Glutamatergic neuron (in vitro differentiated cells): ENCODE results near the gene CCDC54. TPM values are rescaled to one million over a fixed set of nuclear protein-coding genes. Genes with fewer than 3 reads are reported as not detected.
"Not testable (repeated sequence)": the region's sequence is repeated elsewhere in the genome, so short reads cannot be mapped to it uniquely, and the experiment has no call there.

Experiments
- DNase-seq: peaks from one replicate; pipeline ENCODE4 v3.0.0; 2022
- H3K27ac Mint-ChIP-seq: one replicate; pipeline ENCODE4 v1.8.0; 2020; ENCODE audit warnings: mild to moderate bottlenecking, mixed read lengths, inconsistent platforms; ENCODE audit not compliant: unreplicated experiment
- H3K27me3 Mint-ChIP-seq: one replicate; pipeline ENCODE4 v1.8.0; 2020; ENCODE audit warnings: mild to moderate bottlenecking, moderate library complexity, mixed read lengths, inconsistent platforms; ENCODE audit not compliant: unreplicated experiment
- H3K36me3 Mint-ChIP-seq: one replicate; pipeline ENCODE4 v1.8.0; 2020; ENCODE audit warnings: mild to moderate bottlenecking, mixed read lengths, inconsistent platforms; ENCODE audit not compliant: unreplicated experiment
- H3K4me1 Mint-ChIP-seq: one replicate; pipeline ENCODE4 v1.8.0; 2020; ENCODE audit warnings: mild to moderate bottlenecking, low read depth, mixed read lengths, inconsistent platforms; ENCODE audit not compliant: unreplicated experiment
- H3K4me3 Mint-ChIP-seq: one replicate; pipeline ENCODE4 v1.8.0; 2020; ENCODE audit warnings: mild to moderate bottlenecking, mixed read lengths, inconsistent platforms; ENCODE audit not compliant: unreplicated experiment
- H3K9me3 Mint-ChIP-seq: one replicate; pipeline ENCODE4 v1.8.0; 2020; ENCODE audit warnings: mild to moderate bottlenecking, moderate library complexity, mixed read lengths, inconsistent platforms; ENCODE audit not compliant: unreplicated experiment
- long read RNA-seq: library from polyadenylated mRNA; unstranded; transcript quantifications from one replicate; pipeline ENCODE4 v2.0.0, GENCODE V29; 2020; ENCODE audit not compliant: unreplicated experiment
- total RNA-seq: library from RNA; stranded (reverse); fragmentation: NEBNext Ultra II Directional; extraction: Animal tissue kit (Norgen Biotek cat#: 25700); gene quantifications from one replicate; pipeline ENCODE4 v1.2.1, GENCODE V29; 2021; ENCODE audit not compliant: unreplicated experiment
- TF ChIP-seq, protein P1 (sequence below): fragments of 200-600 bp; sonication (generic); IDR thresholded peaks from one replicate; pipeline ENCODE4 v1.5.0; 2021; ENCODE audit not compliant: partially characterized antibody, unreplicated experiment

CCDC54 gene
- not detected for total RNA-seq
- long read RNA-seq, result 0 reads

DNA sequence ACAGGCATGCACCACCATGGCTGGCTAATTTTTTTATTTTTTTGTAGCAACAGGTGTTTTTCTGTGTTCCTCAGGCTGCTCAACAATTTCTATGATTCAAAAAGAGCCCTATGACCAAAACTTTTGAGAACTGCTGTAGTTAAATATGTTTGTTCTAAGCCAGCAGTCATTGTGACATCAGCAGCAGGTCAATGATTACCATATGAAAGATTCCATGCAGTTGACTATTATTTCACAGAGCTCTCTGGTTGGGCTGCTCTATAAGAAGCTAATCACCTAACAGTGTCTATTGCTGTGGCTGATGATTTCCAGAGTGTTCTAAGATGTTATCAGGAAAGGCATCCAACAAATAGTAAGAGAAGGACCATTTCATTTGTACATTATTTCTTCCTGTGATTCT is at the start of gene CCDC54:
Gene CCDC54 (plus strand): TSS at position 289 of the 400 bp plus-strand sequence. CDS start 149 bp downstream, outside the sequence.
- DNase-seq, result no peak
- no peak within 1 kb of the TSS for H3K27ac Mint-ChIP-seq
- peaks cover 5% of the 10 kb centered on the region for H3K4me1 Mint-ChIP-seq
- no peak within 1 kb of the TSS for H3K4me3 Mint-ChIP-seq
- TF ChIP-seq, protein P1, sequence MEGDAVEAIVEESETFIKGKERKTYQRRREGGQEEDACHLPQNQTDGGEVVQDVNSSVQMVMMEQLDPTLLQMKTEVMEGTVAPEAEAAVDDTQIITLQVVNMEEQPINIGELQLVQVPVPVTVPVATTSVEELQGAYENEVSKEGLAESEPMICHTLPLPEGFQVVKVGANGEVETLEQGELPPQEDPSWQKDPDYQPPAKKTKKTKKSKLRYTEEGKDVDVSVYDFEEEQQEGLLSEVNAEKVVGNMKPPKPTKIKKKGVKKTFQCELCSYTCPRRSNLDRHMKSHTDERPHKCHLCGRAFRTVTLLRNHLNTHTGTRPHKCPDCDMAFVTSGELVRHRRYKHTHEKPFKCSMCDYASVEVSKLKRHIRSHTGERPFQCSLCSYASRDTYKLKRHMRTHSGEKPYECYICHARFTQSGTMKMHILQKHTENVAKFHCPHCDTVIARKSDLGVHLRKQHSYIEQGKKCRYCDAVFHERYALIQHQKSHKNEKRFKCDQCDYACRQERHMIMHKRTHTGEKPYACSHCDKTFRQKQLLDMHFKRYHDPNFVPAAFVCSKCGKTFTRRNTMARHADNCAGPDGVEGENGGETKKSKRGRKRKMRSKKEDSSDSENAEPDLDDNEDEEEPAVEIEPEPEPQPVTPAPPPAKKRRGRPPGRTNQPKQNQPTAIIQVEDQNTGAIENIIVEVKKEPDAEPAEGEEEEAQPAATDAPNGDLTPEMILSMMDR, result no peak
- no peaks in the 10 kb centered on the region for H3K36me3 Mint-ChIP-seq
- H3K9me3 Mint-ChIP-seq, result no peaks in the 10 kb centered on the region
- peaks cover 1% of the 10 kb centered on the region for H3K27me3 Mint-ChIP-seq

DNA sequence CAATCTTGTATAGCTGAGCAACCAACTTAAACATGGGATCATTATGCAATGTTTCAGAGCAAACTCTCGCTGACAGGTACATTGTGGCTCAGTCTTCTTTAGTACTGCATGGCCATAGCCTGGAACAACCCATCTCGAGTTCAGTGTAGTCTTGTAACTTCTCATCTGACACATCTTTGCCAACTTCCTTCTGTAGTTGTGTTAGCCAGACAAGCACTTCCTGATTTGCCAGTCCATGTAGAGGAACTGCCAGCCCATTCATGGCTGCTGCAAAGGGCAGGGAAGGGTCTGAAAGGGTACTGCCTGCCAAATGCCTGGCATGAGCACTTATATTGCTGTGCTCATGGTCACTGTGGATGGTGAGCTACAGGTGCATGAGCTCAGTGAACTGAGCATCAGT is 49.2 kb upstream of the CCDC54 start:
- Mint-ChIP-seq H3K4me3 (no peak overlapping the region), H3K27me3 (peaks cover 6% of the 10 kb centered on the region), H3K9me3 (peaks cover 4% of the 10 kb centered on the region), H3K36me3 (no peaks in the 10 kb centered on the region), H3K27ac (no peak overlapping the region), H3K4me1 (no peaks in the 10 kb centered on the region)
- DNase-seq, result no peak
- TF ChIP-seq, protein P1, result no peak

DNA sequence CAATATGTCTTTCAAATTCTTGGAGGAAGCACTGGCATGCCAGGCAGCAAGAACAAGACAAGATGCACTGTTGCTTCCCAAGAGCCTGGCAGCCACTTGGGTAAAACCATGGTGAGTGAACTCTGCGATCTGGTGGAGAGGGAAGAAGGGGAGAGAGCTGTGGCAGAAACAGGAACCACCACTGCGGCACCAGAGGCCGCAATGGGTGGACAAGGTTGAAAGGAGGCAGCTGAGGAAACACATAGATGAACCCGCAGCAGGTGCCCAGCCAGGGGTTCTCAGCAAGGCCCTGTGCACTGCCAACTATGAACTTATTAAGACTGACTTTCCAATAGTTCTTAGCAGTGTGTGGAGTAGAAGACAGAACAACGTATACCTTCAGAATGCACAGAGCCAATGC is 48.2 kb upstream of the CCDC54 start:
- Mint-ChIP-seq H3K4me1 (no peaks in the 10 kb centered on the region), H3K27me3 (peaks cover 6% of the 10 kb centered on the region)

DNA sequence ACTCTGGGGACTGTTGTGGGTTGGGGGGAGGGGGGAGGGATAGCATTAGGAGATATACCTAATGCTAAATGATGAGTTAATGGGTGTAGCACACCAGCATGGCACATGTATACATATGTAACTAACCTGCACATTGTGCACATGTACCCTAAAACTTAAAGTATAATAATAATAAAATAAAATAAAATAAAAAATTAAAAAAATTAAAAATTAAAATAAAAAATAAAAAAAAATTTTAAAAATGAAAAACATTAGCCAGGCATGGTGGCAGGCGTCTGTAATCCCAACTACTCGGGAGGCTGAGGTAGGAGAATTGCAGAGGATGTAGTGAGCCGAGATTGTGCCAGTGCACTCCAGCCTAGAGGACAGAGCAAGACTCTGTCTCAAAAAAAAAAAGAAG is 37.5 kb upstream of the CCDC54 start:
- not testable (repeated sequence) for H3K4me1 Mint-ChIP-seq, H3K27me3 Mint-ChIP-seq, H3K9me3 Mint-ChIP-seq, DNase-seq, H3K36me3 Mint-ChIP-seq, H3K4me3 Mint-ChIP-seq, H3K27ac Mint-ChIP-seq

More for the DNA sequence above, 48.2 kb upstream of the CCDC54 start:
- TF ChIP-seq, protein P1, result no peak
- peaks cover 4% of the 10 kb centered on the region for H3K9me3 Mint-ChIP-seq
- H3K27ac Mint-ChIP-seq, result no peak overlapping the region
- no peak overlapping the region for H3K4me3 Mint-ChIP-seq
- H3K36me3 Mint-ChIP-seq, result no peaks in the 10 kb centered on the region
- DNase-seq, result no peak

DNA sequence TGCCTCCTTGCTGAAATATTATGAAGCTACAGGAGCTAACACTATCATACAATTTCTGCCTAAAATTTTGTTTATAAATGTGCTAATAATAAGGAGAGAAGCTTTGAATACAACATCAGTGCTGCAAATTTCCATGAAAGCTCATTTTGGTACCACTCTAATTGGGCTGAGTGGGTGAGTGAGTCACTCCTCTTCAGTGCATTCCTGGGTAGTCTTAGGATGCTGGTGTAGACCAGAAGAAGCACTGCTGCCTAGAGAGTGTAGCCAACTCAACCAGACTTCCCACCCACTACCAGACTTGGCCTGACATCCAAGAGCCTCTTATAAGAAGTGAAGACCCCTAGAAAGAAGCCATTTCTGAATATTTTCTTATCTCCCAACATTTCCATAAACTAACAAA is 32.5 kb upstream of the CCDC54 start:
- Mint-ChIP-seq H3K9me3 (peaks cover 2% of the 10 kb centered on the region), H3K4me1 (no peaks in the 10 kb centered on the region), H3K36me3 (no peaks in the 10 kb centered on the region), H3K27ac (no peak overlapping the region), H3K27me3 (no peaks in the 10 kb centered on the region), H3K4me3 (no peak overlapping the region)
- TF ChIP-seq, protein P1, result no peak
- DNase-seq, result no peak
